ENCODE results near the gene DDX41.

DDX41 gene

DNA sequence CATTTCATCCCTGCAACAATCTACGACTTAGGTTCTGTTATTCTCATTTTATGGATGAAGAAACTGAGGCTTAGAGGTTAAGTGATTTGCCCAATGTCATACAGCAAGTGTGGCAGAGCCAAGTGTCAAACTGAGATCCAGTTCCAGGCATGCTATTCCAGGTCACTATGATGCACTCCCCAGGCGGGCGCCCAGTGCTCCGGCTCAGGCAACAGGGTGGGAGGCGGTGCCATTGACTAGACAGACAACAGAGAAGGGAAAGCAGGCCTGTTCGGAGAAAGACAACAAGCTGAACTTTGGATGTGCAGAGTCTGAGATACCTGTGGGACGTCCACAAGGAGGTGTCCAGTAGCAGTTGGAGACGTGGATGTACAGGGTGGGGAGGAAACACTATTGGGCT, 10.8 kb upstream of the DDX41 start:
- no peak overlapping the region for H3K27ac Mint-ChIP-seq
- H3K4me3 Mint-ChIP-seq, result no peak overlapping the region
- DNase-seq, result no peak
- H3K4me1 Mint-ChIP-seq, result no peaks in the 10 kb centered on the region
- H3K36me3 Mint-ChIP-seq (ENCODE audit: low read depth), result peaks cover 32% of the 10 kb centered on the region
- TF ChIP-seq, protein P1, sequence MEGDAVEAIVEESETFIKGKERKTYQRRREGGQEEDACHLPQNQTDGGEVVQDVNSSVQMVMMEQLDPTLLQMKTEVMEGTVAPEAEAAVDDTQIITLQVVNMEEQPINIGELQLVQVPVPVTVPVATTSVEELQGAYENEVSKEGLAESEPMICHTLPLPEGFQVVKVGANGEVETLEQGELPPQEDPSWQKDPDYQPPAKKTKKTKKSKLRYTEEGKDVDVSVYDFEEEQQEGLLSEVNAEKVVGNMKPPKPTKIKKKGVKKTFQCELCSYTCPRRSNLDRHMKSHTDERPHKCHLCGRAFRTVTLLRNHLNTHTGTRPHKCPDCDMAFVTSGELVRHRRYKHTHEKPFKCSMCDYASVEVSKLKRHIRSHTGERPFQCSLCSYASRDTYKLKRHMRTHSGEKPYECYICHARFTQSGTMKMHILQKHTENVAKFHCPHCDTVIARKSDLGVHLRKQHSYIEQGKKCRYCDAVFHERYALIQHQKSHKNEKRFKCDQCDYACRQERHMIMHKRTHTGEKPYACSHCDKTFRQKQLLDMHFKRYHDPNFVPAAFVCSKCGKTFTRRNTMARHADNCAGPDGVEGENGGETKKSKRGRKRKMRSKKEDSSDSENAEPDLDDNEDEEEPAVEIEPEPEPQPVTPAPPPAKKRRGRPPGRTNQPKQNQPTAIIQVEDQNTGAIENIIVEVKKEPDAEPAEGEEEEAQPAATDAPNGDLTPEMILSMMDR (IDR thresholded peaks at IDR 0.05), result no peak
- H3K27me3 Mint-ChIP-seq (ENCODE audit: low read depth, poor library complexity), result no peaks in the 10 kb centered on the region
- no peaks in the 10 kb centered on the region for H3K9me3 Mint-ChIP-seq

DNA sequence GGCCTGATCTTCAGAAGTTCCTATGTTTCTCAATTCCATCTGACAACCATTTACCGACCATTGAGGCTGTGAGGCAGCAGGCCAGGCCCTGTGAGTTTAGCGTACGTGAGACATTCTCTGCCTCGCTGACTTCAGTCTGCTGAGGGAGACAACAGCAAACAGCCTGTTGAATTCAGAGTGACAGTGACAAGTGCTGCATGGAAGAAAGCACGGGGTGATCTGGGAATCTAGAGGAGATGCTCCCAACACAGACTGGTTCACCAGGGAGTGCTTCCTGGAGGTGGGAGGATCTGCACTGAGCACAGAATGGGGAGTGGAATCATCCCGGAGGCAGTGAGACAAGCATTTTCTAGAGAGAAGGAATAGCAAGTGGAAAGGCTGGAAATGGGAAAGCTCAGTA, 10.0 kb upstream of the DDX41 start:
- TF ChIP-seq, protein P1 (IDR thresholded peaks at IDR 0.05), result no peak
- peaks cover 25% of the 10 kb centered on the region for H3K36me3 Mint-ChIP-seq (ENCODE audit: low read depth)
- H3K27ac Mint-ChIP-seq, result no peak overlapping the region
- H3K9me3 Mint-ChIP-seq, result no peaks in the 10 kb centered on the region
- H3K4me1 Mint-ChIP-seq, result no peaks in the 10 kb centered on the region
- H3K27me3 Mint-ChIP-seq (ENCODE audit: low read depth, poor library complexity), result no peaks in the 10 kb centered on the region
- DNase-seq, result no peak
- no peak overlapping the region for H3K4me3 Mint-ChIP-seq

DNA sequence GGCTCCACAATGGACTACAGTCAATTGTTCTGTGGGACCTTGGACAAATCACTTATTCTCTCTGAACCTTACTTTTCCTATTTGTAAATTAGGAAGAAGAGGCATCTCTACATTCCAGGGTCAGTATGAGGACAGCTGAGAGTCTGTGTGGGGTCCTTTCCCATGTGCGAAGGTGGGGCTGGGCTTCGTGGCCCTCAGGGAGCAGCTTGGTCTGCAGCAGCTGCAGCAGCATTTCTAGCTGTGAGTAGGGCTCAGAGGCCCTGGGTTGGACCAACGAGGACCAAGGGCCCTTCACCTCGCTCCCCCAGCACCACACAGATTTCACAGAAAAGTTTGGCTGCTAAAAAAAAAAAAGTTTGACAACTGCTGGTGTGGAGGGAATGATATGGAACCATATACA, 9.4 kb upstream of the DDX41 start:
- Mint-ChIP-seq H3K4me1 (no peaks in the 10 kb centered on the region), H3K36me3 (ENCODE audit: low read depth) (peaks cover 23% of the 10 kb centered on the region), H3K27me3 (ENCODE audit: low read depth, poor library complexity) (no peaks in the 10 kb centered on the region), H3K9me3 (no peaks in the 10 kb centered on the region), H3K4me3 (no peak overlapping the region), H3K27ac (no peak overlapping the region)
- TF ChIP-seq, protein P1 (IDR thresholded peaks at IDR 0.05), result no peak
- DNase-seq, result no peak

DNA sequence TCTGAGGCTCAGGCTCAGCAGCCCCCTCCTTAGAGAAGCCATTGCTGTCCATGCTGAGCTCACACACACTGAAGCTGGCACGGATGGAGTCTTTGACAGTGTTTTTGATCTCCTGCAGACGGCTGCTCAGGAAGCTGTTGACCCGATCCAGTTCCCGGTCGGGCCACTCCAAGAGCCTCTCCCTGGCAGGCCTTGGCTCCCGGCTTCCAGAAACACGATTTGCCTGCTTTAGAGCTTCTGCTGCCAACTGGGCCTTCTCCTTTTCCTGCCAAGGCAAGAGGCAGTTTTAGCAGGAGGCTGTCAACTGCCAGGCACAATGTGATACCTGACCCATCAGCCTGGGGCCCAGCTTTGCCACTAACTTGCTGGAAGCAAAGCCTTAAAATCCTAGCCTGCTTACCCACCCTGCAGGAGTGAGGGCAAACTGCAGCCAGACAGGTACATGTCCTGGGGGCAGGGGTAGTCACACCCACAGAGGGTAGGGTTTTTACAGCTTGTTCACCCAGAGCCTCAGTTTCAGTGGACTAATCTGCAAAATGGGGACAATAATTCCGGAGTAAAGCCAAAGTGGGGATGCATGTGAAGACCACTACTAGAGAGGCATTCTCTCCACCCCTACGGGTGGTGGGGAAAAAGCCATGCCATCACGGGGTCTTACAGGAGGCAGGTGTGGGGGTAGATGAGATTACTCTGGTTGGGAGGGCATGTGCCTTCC, 8.3 kb upstream of the DDX41 start:
- TF ChIP-seq, protein P1 (IDR thresholded peaks at IDR 0.05), result no peak
- no peaks in the 10 kb centered on the region for H3K9me3 Mint-ChIP-seq

DNA sequence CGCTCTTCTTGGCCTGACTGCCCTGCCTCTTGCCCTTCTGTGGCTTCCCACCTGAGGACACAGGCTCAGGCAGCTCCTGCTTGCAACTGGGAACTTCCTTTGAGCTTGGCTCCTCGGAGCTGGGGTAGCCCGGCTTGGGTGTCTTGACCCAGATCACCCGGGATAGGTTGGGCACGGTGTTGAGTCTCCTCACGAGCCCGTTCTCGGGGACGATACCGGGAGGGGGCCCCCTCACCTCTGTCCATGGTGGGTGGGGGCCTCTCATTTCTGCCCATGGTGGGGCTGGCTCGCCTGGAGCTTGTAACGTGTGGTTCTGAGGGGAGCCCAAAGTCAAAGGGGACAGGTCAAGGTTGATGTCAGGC, 7.8 kb upstream of the DDX41 start:
- Mint-ChIP-seq H3K4me1 (peaks cover 4% of the 10 kb centered on the region), H3K27me3 (ENCODE audit: low read depth, poor library complexity) (no peaks in the 10 kb centered on the region), H3K4me3 (no peak overlapping the region), H3K27ac (no peak overlapping the region), H3K9me3 (no peaks in the 10 kb centered on the region), H3K36me3 (ENCODE audit: low read depth) (peaks cover 26% of the 10 kb centered on the region)
- TF ChIP-seq, protein P1 (IDR thresholded peaks at IDR 0.05), result no peak
- no peak for DNase-seq

More for the DNA sequence above, 8.3 kb upstream of the DDX41 start:
- no peak for DNase-seq
- Mint-ChIP-seq H3K36me3 (ENCODE audit: low read depth) (peaks cover 21% of the 10 kb centered on the region), H3K27ac (no peak overlapping the region), H3K4me1 (peaks cover 4% of the 10 kb centered on the region), H3K4me3 (no peak overlapping the region), H3K27me3 (ENCODE audit: low read depth, poor library complexity) (no peaks in the 10 kb centered on the region)
